Omental fat pad (tissue), 4 donors: Measurements from ENCODE around the gene IL21R. TPM values are rescaled to one million over a fixed set of nuclear protein-coding genes. Genes with fewer than 3 reads are reported as not detected.

Experiments
- ATAC-seq: fragments of 150-250 bp; one replicate; pipeline ENCODE4 v1.9.1; 2016; ENCODE audit warnings: mild to moderate bottlenecking, moderate library complexity; ENCODE audit not compliant: low FRiP score
- DNase-seq: peaks from one replicate; pipeline ENCODE4 v3.0.0-alpha.2; 2019; ENCODE audit warnings: low spot score
- total RNA-seq, 4 donors: library from RNA; depleted of rRNA; stranded (reverse); fragments of >200 nt; gene quantifications; one replicate each; pipeline ENCODE4 v1.1.0, GENCODE V29; 2016
- TF ChIP-seq, protein P1 (sequence below), 3 donors: fragments of 450-650 bp; IDR thresholded peaks; one replicate each; pipeline ENCODE4 v1.5.1; 2016 to 2017; ENCODE audit warnings: antibody characterized with exemption in 3 of 3, mild to moderate bottlenecking in 3 of 3, moderate library complexity in 2 of 3

Gene IL21R
- 1 to 10 TPM in 1 of 4 donors, under 1 TPM in 2, not detected in 1; 0.19 to 1.3 (median 0.25) TPM for total RNA-seq

- ATAC-seq = peak; percentile 38
- TF ChIP-seq, protein P1, sequence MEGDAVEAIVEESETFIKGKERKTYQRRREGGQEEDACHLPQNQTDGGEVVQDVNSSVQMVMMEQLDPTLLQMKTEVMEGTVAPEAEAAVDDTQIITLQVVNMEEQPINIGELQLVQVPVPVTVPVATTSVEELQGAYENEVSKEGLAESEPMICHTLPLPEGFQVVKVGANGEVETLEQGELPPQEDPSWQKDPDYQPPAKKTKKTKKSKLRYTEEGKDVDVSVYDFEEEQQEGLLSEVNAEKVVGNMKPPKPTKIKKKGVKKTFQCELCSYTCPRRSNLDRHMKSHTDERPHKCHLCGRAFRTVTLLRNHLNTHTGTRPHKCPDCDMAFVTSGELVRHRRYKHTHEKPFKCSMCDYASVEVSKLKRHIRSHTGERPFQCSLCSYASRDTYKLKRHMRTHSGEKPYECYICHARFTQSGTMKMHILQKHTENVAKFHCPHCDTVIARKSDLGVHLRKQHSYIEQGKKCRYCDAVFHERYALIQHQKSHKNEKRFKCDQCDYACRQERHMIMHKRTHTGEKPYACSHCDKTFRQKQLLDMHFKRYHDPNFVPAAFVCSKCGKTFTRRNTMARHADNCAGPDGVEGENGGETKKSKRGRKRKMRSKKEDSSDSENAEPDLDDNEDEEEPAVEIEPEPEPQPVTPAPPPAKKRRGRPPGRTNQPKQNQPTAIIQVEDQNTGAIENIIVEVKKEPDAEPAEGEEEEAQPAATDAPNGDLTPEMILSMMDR (IDR thresholded peaks at IDR 0.05) = no peak
Observed at GRCh38 chr16:27401768-27402568, at the start of gene IL21R. Gene IL21R (plus strand): TSS chr16:27402174. CDS start chr16:27430072, 27,898 bp downstream.

GRCh38 chr16:27353853-27354252, 48.1 kb upstream of the IL21R start:
- DNase-seq (no peak), ATAC-seq (no peak)
- TF ChIP-seq, protein P1 (IDR thresholded peaks at IDR 0.05) = no peak

More at GRCh38 chr16:27401768-27402568, at the start of gene IL21R:
- DNase-seq = no peak

DNA sequence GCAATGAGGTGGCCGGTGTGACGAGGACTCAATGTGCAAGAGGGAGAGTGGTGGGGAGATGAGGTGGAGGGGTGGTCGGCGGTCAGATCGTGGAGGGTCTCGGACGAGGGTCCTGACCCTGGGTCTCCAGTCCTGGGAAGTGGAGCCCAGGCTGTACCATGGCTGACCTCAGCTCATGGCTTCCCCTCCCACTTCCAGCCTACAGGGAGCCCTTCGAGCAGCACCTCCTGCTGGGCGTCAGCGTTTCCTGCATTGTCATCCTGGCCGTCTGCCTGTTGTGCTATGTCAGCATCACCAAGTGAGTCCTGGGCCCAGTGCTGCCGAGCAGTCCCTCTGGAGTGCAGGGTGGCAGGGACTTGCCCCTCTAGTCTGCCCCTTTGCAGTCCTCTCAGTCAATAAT, 46.4 kb upstream of the IL21R start:
- no peak for ATAC-seq
- no peak for DNase-seq
- TF ChIP-seq, protein P1 (IDR thresholded peaks at IDR 0.05) = no peak

DNA sequence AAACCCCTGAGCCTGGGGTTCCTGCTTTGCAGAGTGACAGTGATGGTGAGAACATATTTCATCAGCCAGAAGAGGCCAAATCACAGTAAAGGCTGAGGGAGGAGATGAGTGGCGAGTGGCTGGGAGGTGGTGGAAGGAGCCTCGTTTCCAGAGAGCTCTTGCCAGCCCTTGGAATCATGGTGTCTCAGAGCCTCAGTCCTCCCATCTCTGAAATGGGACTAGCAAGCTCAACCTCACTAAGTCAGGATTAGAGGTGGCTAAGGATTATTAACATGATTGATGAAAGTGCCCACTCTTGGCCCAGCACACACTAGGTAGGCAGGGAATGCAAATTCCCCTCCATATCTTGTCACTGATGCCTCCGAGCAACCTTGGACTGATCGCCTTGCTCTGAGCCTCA, 45.2 kb upstream of the IL21R start:
- no peak for DNase-seq
- ATAC-seq = no peak
- TF ChIP-seq, protein P1 (IDR thresholded peaks at IDR 0.05) = no peak

GRCh38 chr16:27359051-27359450, 42.9 kb upstream of the IL21R start:
- ATAC-seq (no peak), DNase-seq (no peak)
- TF ChIP-seq, protein P1 (IDR thresholded peaks at IDR 0.05) = no peak

DNA sequence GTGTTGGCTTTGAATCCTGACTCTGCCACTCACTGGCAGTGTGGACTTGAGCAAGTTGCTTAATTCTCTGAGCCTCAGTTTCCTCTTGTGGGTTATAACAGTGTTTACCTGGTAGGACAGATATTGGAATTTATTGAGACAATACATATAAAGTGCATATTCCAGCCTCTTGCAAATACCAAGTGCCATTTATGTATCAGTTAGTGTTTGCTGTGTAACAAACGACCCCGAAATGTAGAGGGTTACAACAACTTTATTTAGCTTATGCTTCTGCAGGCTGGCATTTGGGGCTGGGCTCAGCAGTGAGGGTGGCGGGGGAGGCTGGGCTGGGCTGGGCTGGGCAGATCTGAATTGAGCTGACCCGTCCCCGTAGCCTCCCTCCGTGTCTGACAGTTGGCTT, 42.4 kb upstream of the IL21R start:
- ATAC-seq (no peak), DNase-seq (no peak)
- TF ChIP-seq, protein P1 (IDR thresholded peaks at IDR 0.05) = no peak

GRCh38 chr16:27361987-27362386, 40.0 kb upstream of the IL21R start:
- ATAC-seq (no peak), DNase-seq (no peak)
- TF ChIP-seq, protein P1 (IDR thresholded peaks at IDR 0.05) = no peak
